HG02870 (cell line): ENCODE data around the gene PSME4.
"Not testable (repeated sequence)": the region's sequence is repeated elsewhere in the genome, so short reads cannot be mapped to it uniquely, and the experiment has no call there.

Source experiments
- ATAC-seq: cut with Tn5 transposase; IDR thresholded peaks from one replicate; pipeline ENCODE4 v1.9.1; 2021; ENCODE audit warnings: mild to moderate bottlenecking, moderate library complexity; ENCODE audit not compliant: unreplicated experiment

Gene PSME4

DNA sequence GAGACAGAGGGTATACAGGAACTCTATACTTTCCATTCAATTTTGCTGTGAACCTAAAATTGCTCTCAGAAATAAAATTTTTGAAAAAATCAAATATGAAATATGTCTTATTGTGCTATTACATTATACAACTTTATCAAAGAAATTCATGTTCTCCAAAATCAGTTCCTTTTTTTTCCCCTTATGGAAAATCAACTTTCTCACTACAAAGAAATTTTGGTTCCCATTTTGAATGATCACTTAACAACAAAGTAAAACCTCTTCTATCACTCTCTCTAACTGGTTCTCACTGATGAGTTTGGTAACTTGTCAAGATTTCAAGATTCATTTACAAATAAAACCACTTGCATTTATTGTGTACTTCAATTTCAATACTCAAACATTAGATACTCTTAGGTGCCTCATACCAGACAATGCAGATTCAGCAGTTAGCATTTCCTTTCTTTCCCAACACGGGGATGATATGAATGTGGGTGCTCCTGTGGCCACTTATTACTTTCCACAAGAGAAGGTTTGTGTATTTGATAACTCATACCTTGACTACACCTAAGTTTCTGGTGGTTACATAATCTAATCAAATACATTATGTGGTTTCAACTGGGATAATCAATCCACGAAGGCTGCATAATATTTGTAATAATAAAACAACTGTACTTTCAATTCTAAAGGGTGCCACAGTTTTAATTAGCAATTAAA, 6.4 kb downstream of the PSME4 start:
- peak; percentile 33 for ATAC-seq

DNA sequence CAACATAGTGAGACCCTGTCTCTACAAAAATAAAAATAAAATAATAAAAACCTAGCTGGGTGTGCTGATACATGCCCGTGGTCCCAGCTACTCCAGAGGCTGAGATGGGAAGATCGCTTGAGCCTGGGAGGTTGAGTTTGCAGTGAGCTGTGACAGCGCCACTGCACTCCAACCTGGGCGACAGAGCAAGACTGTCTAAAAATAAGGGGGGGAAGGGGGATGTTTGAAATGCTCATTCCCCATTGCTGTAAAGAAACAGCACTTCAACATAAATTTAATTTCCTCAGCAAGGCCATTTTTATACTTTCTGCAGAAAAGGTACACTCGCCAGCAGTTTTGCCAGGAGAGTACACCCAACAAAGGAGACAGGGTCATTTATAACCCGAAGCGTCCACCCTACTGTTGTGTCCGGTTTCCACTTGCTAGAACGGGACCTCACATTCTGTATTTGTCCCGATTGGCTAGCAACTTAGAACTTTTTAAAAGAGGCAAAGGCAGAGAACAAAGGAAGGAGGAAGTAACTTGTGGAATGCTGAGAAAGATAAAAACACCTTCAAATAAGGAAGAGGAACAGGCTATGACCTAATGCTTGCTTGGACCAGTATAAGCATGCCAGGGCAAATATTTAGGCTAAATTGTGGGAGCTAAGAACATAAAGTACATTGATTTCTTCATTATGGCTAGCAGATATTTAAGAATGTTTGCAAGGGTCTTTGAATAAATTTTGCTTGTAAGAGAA, 9.1 kb downstream of the PSME4 start:
- ATAC-seq: not testable (repeated sequence)

- ATAC-seq: no peak
Observed at GRCh38 chr2:53960476-53960875, 10.3 kb downstream of the PSME4 start.

- no peak for ATAC-seq
Observed at GRCh38 chr2:53958443-53958842, 12.3 kb downstream of the PSME4 start.

GRCh38 chr2:53952519-53952918, 18.3 kb downstream of the PSME4 start:
- no peak for ATAC-seq

DNA sequence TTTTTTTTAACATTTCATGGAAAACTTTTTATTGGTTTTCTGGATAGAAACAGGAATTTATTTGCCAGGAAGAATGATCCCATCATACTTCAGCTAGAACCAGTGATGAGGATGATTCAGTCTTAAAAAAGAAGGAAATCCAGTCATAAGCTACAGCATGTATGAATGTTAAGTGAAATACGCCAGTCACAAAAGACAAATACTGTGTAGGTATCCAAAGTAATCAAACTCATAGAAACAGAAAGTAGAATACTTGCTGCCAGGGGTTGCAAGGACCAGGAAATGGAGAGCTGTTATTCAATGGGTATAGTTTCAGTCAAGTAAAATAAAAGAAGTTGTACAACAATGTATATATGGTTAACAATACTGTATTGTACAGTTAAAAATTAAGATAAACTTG, 21.3 kb downstream of the PSME4 start:
- no peak for ATAC-seq

GRCh38 chr2:53945538-53945937, 25.3 kb downstream of the PSME4 start:
- ATAC-seq: no peak

DNA sequence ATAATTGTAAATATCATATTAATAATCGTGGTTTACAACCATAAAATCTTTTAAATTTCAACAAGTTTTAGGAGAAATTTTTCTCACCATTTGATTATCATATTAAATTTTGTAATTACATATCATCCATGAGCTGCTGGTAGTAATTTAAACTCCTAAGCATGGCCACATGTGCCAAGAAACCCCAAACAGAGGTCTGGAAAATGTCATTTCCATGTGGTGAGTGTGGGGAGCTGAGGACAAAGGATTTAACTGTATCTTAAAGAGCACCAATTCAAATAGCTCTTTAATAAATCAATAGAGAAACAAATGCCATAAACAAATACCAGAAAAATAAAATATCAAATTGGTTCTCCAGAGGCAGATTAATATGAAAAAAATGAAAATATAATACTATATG, 26.3 kb downstream of the PSME4 start:
- no peak for ATAC-seq

DNA sequence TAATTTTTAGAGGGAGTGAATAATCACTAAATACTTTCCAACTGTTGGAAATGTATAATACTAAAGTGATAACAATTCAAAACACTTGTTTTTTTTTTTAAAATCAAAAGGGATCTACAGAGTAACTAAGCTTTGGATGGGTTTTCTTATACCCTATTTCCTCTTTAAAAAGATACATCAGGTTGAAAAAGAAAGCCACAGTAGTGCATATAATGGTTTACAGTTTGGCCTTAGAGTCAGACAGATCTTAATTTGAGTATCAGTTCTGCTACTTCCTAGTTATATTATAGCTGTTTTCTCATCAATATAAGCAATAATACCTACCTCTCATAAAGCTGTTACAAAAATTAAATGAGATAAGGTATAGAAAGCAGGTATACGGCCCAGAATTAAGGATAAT, 28.5 kb downstream of the PSME4 start:
- peak; percentile 36 for ATAC-seq

GRCh38 chr2:53941749-53942148, 29.0 kb downstream of the PSME4 start:
- ATAC-seq: peak; percentile 76

DNA sequence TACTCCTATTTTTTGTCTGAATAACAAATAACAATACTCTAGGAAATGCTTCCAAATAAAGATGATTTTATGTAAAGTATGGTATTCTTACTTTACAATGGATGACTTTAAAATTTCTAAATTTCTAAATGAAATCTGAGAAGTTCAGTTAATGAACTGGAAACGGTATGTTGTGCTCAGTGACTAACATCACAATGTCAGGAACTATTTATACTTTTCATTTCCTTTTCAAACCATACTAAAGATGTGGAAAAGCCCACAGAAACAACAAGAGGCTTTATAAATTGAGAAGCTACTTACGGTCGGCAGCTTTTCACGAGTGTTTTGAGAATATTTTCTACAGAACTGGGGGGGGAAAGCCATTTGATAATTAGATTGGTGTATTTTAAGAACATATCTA, 31.1 kb downstream of the PSME4 start:
- no peak for ATAC-seq

DNA sequence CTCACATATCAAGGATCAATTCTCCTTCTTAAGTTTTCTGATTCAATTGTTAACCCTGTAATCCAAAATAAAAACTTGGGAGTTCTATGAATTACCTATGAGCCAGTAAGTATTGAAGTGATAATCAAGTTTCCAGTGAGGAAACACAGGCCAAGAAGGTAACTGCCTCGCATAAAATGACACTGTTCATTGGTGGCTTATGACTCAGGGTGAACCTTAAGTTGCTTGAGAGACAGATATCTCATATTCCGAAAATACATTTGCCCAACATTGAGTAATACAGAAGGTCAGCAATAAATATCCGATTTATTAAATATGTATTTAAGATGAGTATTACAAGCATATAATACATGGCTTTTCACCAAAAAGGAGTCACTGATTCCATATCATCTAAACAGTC, 31.9 kb downstream of the PSME4 start:
- ATAC-seq: no peak

DNA sequence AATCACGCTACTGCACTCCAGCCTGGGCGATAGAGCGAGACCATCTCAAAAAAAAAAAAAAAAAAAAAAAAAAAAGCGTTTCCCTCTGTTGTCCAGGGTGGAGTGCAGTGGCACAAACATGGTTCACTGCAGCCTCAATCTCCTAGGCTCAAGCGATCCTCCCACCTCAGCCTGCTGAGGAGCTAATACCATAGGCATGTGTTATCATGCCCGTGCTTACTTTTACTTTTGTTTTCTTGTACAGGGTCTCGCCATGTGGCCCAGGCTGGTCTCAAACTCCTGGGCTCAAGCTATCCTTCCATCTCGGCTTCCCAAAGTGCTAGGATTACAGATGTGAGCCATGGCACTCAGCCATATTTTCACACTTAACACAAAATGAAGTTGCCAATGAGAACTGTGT, 37.5 kb downstream of the PSME4 start:
- ATAC-seq: no peak

DNA sequence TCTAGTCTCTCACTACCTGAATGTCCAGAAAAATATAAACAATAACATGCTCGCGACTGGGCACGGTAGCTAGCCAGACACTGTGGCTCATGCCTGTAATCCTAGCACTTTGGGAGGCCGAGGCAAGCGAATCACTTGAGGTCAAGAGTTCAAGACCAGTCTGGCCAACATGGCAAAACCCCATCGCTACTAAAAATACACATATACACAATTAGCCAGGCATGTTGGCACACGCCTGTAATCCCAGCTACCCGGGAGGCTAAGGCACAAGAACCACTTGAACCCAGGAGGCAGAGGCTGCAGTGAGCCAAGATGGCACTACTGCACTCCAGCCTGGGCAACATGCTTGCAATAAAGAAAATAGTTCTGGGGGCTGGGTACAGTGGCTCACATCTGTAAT, 44.5 kb downstream of the PSME4 start:
- ATAC-seq: not testable (repeated sequence)

DNA sequence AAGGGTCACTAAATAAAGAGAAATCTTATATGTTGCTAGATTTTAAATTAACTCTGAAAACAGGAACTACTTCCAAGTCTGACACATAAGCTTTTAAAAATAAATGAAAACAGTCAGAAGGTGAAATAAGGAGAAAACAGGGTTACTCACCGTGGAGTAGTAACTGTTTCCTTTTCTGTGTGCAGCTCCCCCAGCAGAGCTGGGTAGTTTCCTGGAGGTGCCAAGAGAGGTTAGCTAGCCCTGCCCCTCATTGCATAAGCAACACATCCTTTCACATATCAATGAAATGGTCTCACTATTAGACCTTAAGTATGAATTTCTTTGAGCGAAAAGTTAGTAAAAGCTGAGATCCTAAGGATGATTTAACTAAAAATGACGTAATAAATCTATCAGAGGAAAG, 57.1 kb downstream of the PSME4 start:
- ATAC-seq: peak; percentile 81

DNA sequence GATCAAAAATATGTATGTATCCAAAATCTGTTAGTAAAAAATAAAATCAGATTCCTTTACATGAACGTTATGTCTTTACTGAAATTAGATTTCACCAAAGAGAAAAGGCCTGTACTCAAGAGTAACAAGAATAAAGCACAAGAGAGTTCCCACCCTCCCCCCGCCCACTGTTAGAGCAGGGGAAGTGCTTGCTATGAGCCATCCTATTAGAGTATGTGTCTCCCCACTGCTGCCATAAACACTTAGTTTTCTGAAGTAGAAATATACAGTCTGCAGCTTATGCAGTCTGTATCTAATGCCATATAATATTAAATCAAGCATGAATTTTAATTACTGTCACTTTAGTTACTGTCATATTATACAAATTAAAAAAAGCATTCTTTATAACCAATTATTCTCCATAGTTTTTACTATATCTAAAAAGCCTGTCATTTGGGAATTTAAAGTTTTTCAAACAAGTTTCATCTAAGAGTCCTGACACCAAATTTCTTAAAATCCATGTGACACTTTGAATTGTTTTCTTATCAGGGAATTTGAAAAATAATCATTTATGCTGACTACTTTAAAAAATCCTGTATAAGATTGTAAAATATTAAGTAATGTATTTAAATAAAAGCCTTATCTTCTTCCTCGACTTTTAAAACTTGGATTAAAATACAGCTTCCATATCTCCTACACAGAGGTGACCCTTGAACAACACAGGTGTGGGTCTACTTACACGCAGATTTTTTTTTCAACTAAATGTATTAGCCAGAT, 59.2 kb downstream of the PSME4 start:
- ATAC-seq: no peak

GRCh38 chr2:53907582-53907981, 63.2 kb downstream of the PSME4 start:
- no peak for ATAC-seq

GRCh38 chr2:53905396-53905795, 65.4 kb downstream of the PSME4 start:
- ATAC-seq: no peak

DNA sequence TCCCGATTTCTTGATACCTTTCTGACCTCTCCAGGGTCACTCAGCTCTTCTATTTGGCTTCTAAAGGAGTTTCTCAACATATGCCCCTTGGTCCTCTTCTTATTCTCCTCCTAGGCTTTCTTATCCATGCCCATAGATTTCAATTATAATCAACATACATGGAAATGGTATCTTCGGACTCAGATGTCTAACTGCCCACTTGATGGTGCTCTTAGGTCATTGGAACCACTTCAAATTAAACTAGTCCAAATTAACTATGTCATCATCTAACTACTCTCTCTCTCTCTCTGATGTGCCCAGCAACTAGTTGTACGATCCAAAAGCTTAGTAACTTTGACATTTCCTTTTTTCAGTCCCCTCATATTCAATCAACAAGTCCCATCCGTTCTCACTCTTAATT, 67.8 kb downstream of the PSME4 start:
- ATAC-seq: no peak

- ATAC-seq: no peak
Observed at GRCh38 chr2:53901192-53901591, 69.6 kb downstream of the PSME4 start.

GRCh38 chr2:53896864-53897263, 73.9 kb downstream of the PSME4 start:
- ATAC-seq: no peak
